ENCODE measurements around the gene IGFBPL1.

DNA sequence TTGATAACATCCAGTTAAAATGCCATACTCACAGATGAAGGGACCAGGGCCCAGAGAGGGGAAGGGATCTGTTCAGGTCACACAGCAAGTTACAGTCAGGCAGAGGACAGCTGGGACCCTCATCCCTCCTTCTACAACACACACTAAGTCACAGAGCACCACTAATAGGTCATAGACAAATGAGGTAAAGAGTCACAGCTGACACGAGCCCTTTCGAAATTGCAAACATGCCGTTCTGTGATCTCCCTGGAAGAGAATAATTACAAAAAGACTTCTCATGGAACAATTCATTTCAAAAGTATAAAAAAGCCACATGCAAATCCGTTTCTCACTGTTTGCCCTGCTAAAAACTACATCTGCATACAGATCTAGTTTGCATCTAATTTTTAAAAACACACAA lies 15.5 kb downstream of the IGFBPL1 start:
- TF ChIP-seq, protein P1, sequence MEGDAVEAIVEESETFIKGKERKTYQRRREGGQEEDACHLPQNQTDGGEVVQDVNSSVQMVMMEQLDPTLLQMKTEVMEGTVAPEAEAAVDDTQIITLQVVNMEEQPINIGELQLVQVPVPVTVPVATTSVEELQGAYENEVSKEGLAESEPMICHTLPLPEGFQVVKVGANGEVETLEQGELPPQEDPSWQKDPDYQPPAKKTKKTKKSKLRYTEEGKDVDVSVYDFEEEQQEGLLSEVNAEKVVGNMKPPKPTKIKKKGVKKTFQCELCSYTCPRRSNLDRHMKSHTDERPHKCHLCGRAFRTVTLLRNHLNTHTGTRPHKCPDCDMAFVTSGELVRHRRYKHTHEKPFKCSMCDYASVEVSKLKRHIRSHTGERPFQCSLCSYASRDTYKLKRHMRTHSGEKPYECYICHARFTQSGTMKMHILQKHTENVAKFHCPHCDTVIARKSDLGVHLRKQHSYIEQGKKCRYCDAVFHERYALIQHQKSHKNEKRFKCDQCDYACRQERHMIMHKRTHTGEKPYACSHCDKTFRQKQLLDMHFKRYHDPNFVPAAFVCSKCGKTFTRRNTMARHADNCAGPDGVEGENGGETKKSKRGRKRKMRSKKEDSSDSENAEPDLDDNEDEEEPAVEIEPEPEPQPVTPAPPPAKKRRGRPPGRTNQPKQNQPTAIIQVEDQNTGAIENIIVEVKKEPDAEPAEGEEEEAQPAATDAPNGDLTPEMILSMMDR (IDR thresholded peaks at IDR 0.05; ENCODE audit: control extremely low read depth in 1 of 3, insufficient read depth in 1 of 3, low read depth in 1 of 3, low read length in 3 of 3), result no peak
- TF ChIP-seq SIX5 (IDR thresholded peaks at IDR 0.05; ENCODE audit: low read depth, low read length) (no peak), EZH2 (IDR thresholded peaks at IDR 0.05; ENCODE audit: low read depth, low read length, severe bottlenecking) (no peak), GABPA (IDR thresholded peaks at IDR 0.05; ENCODE audit: borderline replicate concordance, insufficient read depth, low read length) (no peak), NRF1 (IDR thresholded peaks at IDR 0.05; ENCODE audit: low read depth, low read length) (no peak), POLR2A (IDR thresholded peaks at IDR 0.05; ENCODE audit: control extremely low read depth in 1 of 2, low read depth in 2 of 2, low read length in 2 of 2) (no peak)
- TF ChIP-seq, protein P2, sequence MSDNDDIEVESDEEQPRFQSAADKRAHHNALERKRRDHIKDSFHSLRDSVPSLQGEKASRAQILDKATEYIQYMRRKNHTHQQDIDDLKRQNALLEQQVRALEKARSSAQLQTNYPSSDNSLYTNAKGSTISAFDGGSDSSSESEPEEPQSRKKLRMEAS (IDR thresholded peaks at IDR 0.05), result no peak

All from H1 (cell line).